ENCODE data around the gene MCOLN1. TPM values are rescaled to one million over a fixed set of nuclear protein-coding genes. Genes with fewer than 3 reads are reported as not detected.

MCOLN1 gene
- total RNA-seq, 1 experiment from 2014 or later, result 16.2 TPM

DNA sequence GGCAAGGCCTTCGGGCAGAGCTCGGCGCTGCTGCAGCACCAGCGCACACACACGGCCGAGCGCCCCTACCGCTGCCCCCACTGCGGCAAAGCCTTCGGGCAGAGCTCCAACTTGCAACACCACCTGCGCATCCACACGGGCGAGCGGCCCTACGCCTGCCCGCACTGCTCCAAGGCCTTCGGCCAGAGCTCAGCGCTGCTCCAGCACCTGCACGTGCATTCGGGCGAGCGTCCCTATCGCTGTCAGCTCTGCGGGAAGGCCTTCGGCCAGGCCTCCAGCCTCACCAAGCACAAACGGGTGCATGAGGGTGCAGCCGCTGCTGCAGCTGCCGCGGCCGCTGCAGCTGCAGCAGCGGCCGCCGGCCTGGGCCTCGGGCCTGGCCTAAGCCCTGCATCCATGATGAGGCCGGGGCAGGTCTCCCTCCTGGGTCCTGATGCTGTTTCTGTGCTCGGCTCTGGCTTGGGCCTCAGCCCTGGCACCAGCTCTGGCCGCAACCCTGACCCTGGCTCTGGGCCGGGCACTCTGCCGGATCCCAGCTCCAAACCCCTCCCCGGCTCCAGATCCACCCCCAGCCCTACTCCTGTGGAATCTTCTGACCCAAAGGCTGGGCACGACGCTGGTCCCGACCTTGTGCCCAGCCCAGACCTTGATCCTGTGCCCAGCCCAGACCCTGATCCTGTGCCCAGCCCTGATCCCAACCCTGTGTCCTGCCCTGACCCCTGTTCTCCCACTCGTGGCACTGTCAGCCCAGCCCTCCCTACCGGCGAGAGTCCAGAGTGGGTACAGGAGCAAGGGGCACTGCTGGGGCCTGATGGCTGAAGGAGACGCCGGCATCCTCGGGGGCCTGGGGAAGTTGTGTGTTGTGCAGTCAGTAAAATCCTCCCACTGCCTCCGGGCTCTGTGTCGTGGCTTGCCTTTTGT is 2.0 kb upstream of the MCOLN1 start:
- ChIA-PET POLR2A (no interaction called here), CTCF (no interaction called here)
- Mint-ChIP-seq H3K4me1 (ENCODE audit: low read depth, unreplicated experiment) (peaks cover 13% of the 10 kb centered on the region), H3K4me3 (ENCODE audit: unreplicated experiment) (no peak overlapping the region), H3K27me3 (ENCODE audit: insufficient read depth, unreplicated experiment) (no peaks in the 10 kb centered on the region), H3K9me3 (ENCODE audit: unreplicated experiment) (no peaks in the 10 kb centered on the region), H3K36me3 (ENCODE audit: insufficient read depth, unreplicated experiment) (peaks cover 24% of the 10 kb centered on the region), H3K27ac (ENCODE audit: unreplicated experiment) (no peak overlapping the region)
- Histone ChIP-seq H3K36me3 (ENCODE audit: control insufficient read depth, insufficient read depth, low read length) (peaks cover 1% of the 10 kb centered on the region; the same call in 1 of the 2 replicates), H3K4me1 (peaks cover 14% of the 10 kb centered on the region), H3K4me3 (ENCODE audit: low read depth, low read length) (no peak overlapping the region), H3K27me3 (replicated peaks; ENCODE audit: control insufficient read depth, insufficient read depth, low read length) (no peaks in the 10 kb centered on the region), H3K9me3 (no peaks in the 10 kb centered on the region)
- no TSS peak for BruUV-seq (replicated peaks)
- no peak for DNase-seq
- intact Hi-C loops (cut with micrococcal nuclease; ENCODE audit: unreplicated experiment), result no loop called here
- TF ChIP-seq CTCF (IDR thresholded peaks at IDR 0.05; ENCODE audit: insufficient read depth in 1 of 2, low read depth in 1 of 2, low read length in 1 of 2, severe bottlenecking in 1 of 2, unreplicated experiment in 1 of 2), result no peak

DNA sequence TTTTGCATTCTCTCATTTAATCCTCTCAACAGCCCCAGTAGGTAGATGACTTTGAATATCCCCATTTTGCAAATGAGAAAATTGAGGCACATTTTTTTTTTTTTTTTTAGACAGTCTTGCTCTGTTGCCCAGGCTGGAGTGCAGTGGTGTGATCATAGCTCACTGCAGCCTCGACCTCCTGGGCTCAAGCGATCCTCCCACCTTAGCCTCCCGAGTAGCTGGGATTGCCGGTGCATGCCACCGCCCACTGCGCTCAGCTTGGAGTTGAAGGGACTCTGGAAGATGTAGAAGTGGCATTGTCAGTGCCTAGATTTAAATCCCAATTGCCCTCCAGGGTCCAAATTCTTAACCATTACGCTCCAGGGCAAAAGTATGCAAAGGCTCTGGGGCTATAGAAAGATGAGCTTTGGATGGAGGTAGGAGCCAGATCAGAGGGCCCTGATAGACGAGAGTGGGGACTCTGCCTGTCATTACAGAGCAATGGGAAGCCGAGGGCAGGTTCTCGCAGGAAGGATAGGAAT is 813 bp upstream of the MCOLN1 start:
- POLR2A ChIA-PET, result interaction anchor here (1.0 kb wide), 1 partner anchor 13 kb away, joined by 4 read pairs; the partner anchor contains the start of gene PNPLA6

More for the DNA sequence above, 813 bp upstream of the MCOLN1 start:
- no peaks in the 10 kb centered on the region for H3K9me3 ChIP-seq
- Mint-ChIP-seq H3K9me3 (ENCODE audit: unreplicated experiment) (no peaks in the 10 kb centered on the region), H3K4me3 (ENCODE audit: unreplicated experiment) (peak overlapping the region; percentile 85), H3K36me3 (ENCODE audit: insufficient read depth, unreplicated experiment) (peaks cover 20% of the 10 kb centered on the region), H3K27ac (ENCODE audit: unreplicated experiment) (peak overlapping the region; percentile 63), H3K4me1 (ENCODE audit: low read depth, unreplicated experiment) (peaks cover 9% of the 10 kb centered on the region), H3K27me3 (ENCODE audit: insufficient read depth, unreplicated experiment) (no peaks in the 10 kb centered on the region)
- CTCF ChIA-PET, result interaction anchor here (1.0 to 1.2 kb wide), 2 partner anchors 25 to 47 kb away, joined by 5 read pairs; a partner anchor contains a TSS
- H3K36me3 ChIP-seq (ENCODE audit: control insufficient read depth, insufficient read depth, low read length), result peaks cover 1% of the 10 kb centered on the region; the same call in 1 of the 2 replicates
- no peak for TF ChIP-seq CTCF (IDR thresholded peaks at IDR 0.05; ENCODE audit: insufficient read depth in 1 of 2, low read depth in 1 of 2, low read length in 1 of 2, severe bottlenecking in 1 of 2, unreplicated experiment in 1 of 2)
- peak overlapping the region; percentile 29 for H3K4me3 ChIP-seq (ENCODE audit: low read depth, low read length)
- no peak for DNase-seq
- BruUV-seq (replicated peaks), result no TSS peak
- intact Hi-C loops (cut with micrococcal nuclease; ENCODE audit: unreplicated experiment), result no loop called here
- H3K27me3 ChIP-seq (replicated peaks; ENCODE audit: control insufficient read depth, insufficient read depth, low read length), result no peaks in the 10 kb centered on the region
- peaks cover 10% of the 10 kb centered on the region for H3K4me1 ChIP-seq

Data from Caco-2 (cell line).